Naive B cell (primary cell): ENCODE data around the gene C15orf39. TPM values are rescaled to one million over a fixed set of nuclear protein-coding genes. Genes with fewer than 3 reads are reported as not detected.

ENCODE experiments used
- ATAC-seq, 2 donors: fragments of 150-1000 bp; cut with Tn5 transposase; 2 replicates each; pipeline ENCODE4 v1.10.0; 2021; ENCODE audit warnings: low read depth in 2 of 2, mild to moderate bottlenecking in 2 of 2, moderate library complexity in 2 of 2
- DNase-seq: peaks from one replicate; pipeline ENCODE4 v3.0.0; 2022
- H3K27ac Mint-ChIP-seq, 6 donors: one replicate each; pipeline ENCODE4 v1.8.0; 2020 to 2022; ENCODE audit warnings: mild to moderate bottlenecking in 6 of 6, mixed read lengths in 6 of 6, moderate library complexity in 5 of 6, inconsistent platforms in 2 of 6
- H3K27me3 Mint-ChIP-seq, 3 donors: one replicate each; pipeline ENCODE4 v1.8.0; 2021 to 2022; ENCODE audit warnings: mixed read lengths in 3 of 3, mild to moderate bottlenecking in 1 of 3
- H3K36me3 Mint-ChIP-seq, 2 donors: one replicate each; pipeline ENCODE4 v1.8.0; 2020 to 2022; ENCODE audit warnings: mixed read lengths in 2 of 2, inconsistent platforms in 1 of 2, mild to moderate bottlenecking in 1 of 2
- H3K4me1 Mint-ChIP-seq, 3 donors: one replicate each; pipeline ENCODE4 v1.8.0; 2020 to 2022; ENCODE audit warnings: mixed read lengths in 3 of 3, inconsistent platforms in 1 of 3, mild to moderate bottlenecking in 1 of 3, moderate library complexity in 1 of 3
- H3K4me3 Mint-ChIP-seq, 8 donors: one replicate each; pipeline ENCODE4 v1.8.0; 2020 to 2022; ENCODE audit warnings: mild to moderate bottlenecking in 8 of 8, mixed read lengths in 8 of 8, moderate library complexity in 8 of 8, inconsistent platforms in 2 of 8
- H3K9me3 Mint-ChIP-seq, 7 donors: one replicate each; pipeline ENCODE4 v1.8.0; 2020 to 2022; ENCODE audit warnings: mixed read lengths in 7 of 7, mild to moderate bottlenecking in 5 of 7, inconsistent platforms in 2 of 7, moderate library complexity in 1 of 7
- polyA plus RNA-seq, 6 donors: library from polyadenylated mRNA; unstranded; fragments of 300-500 nt; fragmentation: Illumina TruSeq; gene quantifications; one replicate each; pipeline ENCODE4 v1.2.3, GENCODE V29; 2021; ENCODE audit warnings: low read depth in 6 of 6

C15orf39 gene
- polyA plus RNA-seq, result 1 to 10 TPM in 4 of 6 donors, under 1 TPM in 2; 0.40 to 3.6 (median 1.4) TPM

GRCh38 chr15:75201616-75202250 lies at the start of gene C15orf39:
TSS of gene C15orf39 (plus strand) at chr15:75201882. CDS start at chr15:75206049, 4,167 bp downstream.
- H3K27me3 Mint-ChIP-seq, result peaks cover 10 to 37% (median 30%) of the 10 kb centered on the region in 3 donors
- peak within 1 kb of the TSS; percentile 85 to 96 (median 92) for H3K4me3 Mint-ChIP-seq
- peak; percentile 52 to 55 for ATAC-seq
- DNase-seq, result peak; percentile 77
- peaks cover 0 to 2% (median 0%) of the 10 kb centered on the region in 7 donors for H3K9me3 Mint-ChIP-seq
- H3K36me3 Mint-ChIP-seq, result no peaks in the 10 kb centered on the region
- H3K27ac Mint-ChIP-seq, result peak within 1 kb of the TSS; percentile 85 to 97 (median 95)
- H3K4me1 Mint-ChIP-seq, result peaks cover 17 to 44% (median 32%) of the 10 kb centered on the region in 3 donors

DNA sequence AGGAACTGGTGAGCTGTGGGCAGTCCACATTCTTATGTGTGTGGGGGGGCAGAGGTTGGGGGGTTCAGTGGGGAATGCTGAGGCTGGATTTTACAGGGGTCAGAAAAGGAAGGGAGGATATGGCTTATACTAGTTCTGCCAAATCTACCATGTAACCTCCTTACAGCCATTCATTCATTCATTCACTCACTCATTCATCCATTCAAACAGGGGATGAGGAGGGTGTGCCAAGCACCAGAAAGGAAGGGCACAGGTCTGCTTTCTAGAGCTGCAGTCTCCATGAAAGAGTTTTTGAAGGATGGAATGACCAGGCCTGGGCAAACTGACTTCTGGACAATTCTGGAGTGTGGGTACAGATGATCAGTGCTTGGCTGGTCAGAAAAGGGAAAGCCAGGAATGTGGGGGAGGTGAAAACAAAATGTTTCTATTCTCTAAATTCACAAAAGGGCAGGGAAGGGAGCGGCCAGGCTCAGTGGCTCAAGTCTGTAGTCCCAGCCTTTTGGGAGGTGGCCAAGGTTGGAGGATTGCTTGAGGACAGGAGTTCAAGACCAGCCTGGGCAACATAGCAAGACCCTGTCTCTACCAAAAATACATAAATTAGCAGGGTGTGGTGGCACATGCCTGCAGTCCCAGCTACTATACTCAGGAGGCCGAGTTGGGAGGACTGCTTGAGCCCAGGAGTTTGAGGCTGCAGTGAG lies 49.2 kb upstream of the C15orf39 start:
- no peak for ATAC-seq
- Mint-ChIP-seq H3K4me3 (peak overlapping the region in 1 of 8 donors; percentile 13), H3K4me1 (peaks cover 6 to 9% (median 9%) of the 10 kb centered on the region in 3 donors), H3K9me3 (peaks cover 0 to 10% (median 5%) of the 10 kb centered on the region in 7 donors), H3K27ac (peak overlapping the region in 1 of 6 donors; percentile 43), H3K27me3 (peaks cover 13 to 30% (median 19%) of the 10 kb centered on the region in 3 donors), H3K36me3 (no peaks in the 10 kb centered on the region)
- no peak for DNase-seq

DNA sequence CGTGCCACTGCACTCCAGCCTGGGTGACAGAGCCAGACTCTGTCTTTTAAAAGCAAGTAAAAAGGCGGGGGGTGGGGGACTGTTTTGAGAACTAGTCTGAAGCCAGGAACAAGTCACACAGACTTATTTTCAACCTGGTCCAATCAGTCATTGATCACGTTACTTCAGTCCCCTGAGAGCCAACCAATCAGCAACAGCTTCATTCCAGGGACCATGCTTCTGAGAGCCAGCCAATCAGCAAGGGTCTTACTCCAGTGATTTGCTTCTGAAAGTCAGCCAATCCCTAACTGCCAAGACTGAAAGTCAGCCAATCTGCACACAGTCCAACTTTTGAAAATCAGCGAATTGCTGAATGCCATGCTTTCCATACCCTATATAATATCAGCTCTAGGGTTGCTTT lies 48.6 kb upstream of the C15orf39 start:
- Mint-ChIP-seq H3K36me3 (no peaks in the 10 kb centered on the region), H3K27ac (peak overlapping the region in 1 of 6 donors; percentile 16), H3K27me3 (peaks cover 13 to 30% (median 19%) of the 10 kb centered on the region in 3 donors), H3K4me3 (no peak overlapping the region), H3K4me1 (peaks cover 6 to 9% (median 9%) of the 10 kb centered on the region in 3 donors), H3K9me3 (peaks cover 0 to 5% (median under 1%) of the 10 kb centered on the region in 7 donors)
- ATAC-seq (no peak), DNase-seq (no peak)

DNA sequence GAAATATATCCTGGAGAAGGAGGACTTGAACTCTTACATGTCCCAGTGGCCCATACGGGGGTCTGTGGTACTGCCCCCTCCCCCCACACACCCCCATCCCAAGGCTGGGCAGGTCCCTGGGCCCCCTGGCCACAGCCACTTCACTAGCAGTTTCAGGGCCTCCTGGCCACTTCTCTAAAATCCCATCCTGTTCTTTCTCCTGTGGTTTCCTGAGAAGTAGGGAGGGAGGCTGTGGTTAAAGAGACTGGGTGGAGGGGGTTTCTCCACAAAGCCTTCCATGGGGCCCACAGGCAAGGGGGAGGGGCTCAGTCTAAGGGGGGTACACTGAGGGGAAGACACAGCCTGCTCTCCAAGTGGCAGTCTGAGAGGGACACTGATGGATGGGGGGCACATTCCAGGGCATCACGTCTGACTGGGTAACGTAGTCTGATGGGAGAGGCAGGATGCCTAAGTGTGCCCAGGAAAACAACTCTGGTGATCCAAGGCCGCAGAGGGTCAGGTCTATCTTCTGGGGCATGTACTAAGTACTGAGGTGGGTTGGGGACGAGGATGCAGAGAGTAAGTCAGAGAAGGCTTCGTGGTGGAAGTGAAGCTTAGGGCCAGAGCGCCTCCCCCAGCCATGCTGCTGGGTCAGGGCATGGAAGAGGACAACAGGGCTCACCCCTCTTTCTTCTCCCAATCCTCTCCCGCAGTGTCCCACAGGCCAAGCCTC lies 48.0 kb upstream of the C15orf39 start:
- H3K27me3 Mint-ChIP-seq, result peaks cover 13 to 30% (median 19%) of the 10 kb centered on the region in 3 donors
- H3K36me3 Mint-ChIP-seq, result no peaks in the 10 kb centered on the region
- ATAC-seq (no peak), DNase-seq (no peak)
- H3K27ac Mint-ChIP-seq, result peak overlapping the region in 3 of 6 donors; percentile 7 to 81 (median 16)
- H3K4me1 Mint-ChIP-seq, result peaks cover 6 to 9% (median 9%) of the 10 kb centered on the region in 3 donors
- peaks cover 0 to 2% (median 0%) of the 10 kb centered on the region in 7 donors for H3K9me3 Mint-ChIP-seq
- H3K4me3 Mint-ChIP-seq, result no peak overlapping the region

- Mint-ChIP-seq H3K36me3 (no peaks in the 10 kb centered on the region), H3K9me3 (peaks cover 0 to 2% (median 0%) of the 10 kb centered on the region in 7 donors), H3K4me1 (peaks cover 6 to 9% (median 9%) of the 10 kb centered on the region in 3 donors), H3K27ac (no peak overlapping the region), H3K4me3 (no peak overlapping the region), H3K27me3 (peaks cover 13 to 30% (median 19%) of the 10 kb centered on the region in 3 donors)
- DNase-seq (no peak), ATAC-seq (no peak)
Measured at GRCh38 chr15:75154461-75155062, 47.1 kb upstream of the C15orf39 start.

DNA sequence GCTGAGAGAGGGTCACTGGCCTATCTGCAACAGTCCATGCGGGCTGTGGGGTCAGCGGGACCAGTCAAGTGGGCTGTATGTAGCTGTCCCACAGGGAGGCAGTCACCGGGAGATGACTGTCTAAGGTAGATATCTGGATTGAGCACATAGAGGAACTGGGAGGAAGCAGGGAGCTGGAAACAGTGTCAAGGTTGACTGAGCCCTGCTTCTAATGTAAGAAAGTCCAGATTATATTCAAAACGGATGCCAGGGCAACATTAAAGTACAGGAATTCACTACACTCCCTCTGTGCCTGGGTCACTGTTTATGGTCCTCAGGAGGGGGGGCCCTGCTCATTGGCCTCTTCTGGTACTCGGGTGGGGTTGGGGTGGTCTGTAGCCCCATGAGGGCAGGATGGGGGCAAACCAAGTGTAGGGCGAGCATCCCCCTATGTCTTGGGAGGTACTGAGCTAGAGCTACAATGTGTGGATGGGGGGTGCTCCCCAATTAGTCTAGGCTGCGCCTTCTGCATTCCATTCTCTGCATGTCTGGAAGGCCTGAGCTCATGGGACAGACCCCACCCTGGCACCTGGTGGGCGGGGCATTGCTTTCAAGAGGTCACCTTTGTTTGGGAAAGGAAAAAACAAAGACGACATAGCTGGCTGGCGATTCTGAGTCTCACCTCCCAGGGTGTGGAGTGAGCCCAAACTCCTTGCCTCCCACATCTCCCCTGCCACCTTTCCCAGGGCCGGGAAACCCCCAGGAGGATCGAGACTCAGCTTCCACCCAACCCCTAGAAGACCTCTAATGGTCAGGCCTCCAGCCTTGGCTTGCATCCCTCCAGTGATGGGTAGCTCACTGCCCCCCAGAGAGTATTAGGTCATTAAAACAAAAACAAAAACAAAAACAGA lies 45.1 kb upstream of the C15orf39 start:
- Mint-ChIP-seq H3K27me3 (peaks cover 9 to 30% (median 19%) of the 10 kb centered on the region in 3 donors), H3K4me3 (no peak overlapping the region), H3K9me3 (no peaks in the 10 kb centered on the region), H3K4me1 (peaks cover 6 to 9% (median 9%) of the 10 kb centered on the region in 3 donors), H3K27ac (no peak overlapping the region), H3K36me3 (no peaks in the 10 kb centered on the region)
- DNase-seq (no peak), ATAC-seq (no peak)

DNA sequence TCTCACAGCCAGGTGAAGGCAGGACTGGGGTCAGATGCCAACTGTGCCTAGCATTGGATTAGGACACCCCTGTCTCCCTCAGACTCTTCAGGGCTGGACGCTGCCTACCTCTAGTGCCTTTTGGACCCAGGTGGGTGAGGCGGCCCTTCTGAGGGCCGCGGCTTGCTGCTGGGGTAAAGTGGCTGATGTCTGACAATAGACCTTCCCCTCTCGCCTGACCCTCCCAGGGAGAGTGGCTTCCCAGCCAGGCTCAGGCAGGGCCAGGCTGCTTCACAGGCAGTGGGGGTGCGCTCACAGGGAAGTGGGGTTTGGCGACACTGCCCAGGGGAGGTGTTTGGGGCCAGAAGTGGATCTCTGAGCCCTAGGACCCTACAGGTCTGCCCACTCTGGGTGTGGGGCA lies 43.3 kb upstream of the C15orf39 start:
- no peaks in the 10 kb centered on the region for H3K9me3 Mint-ChIP-seq
- no peak for ATAC-seq
- peaks cover 5 to 31% (median 19%) of the 10 kb centered on the region in 3 donors for H3K27me3 Mint-ChIP-seq
- peaks cover 6 to 8% (median 7%) of the 10 kb centered on the region in 3 donors for H3K4me1 Mint-ChIP-seq
- DNase-seq, result no peak
- no peak overlapping the region for H3K27ac Mint-ChIP-seq
- H3K36me3 Mint-ChIP-seq, result no peaks in the 10 kb centered on the region
- H3K4me3 Mint-ChIP-seq, result no peak overlapping the region

DNA sequence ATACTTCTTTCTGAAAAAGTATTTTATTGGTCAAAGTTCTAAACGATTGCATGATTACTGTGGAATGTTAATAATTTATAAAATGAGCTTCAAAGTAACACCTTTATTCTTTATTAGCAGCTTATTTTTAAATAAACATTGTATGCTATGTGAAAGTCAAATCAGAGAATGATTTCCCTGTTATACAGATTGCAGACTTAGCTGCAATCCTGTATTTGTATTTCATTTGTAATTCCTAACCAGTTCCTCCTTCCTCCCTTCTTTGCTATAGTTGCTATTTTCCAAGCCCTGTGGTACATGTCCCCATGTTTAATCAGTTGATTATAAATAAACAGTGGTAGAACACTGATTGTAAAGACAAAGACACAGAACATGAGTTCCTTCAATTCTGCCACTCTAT lies 42.4 kb upstream of the C15orf39 start:
- Mint-ChIP-seq H3K4me1 (no peaks in the 10 kb centered on the region), H3K4me3 (no peak overlapping the region), H3K9me3 (no peaks in the 10 kb centered on the region), H3K27ac (no peak overlapping the region), H3K27me3 (peaks cover 5 to 23% (median 12%) of the 10 kb centered on the region in 3 donors), H3K36me3 (no peaks in the 10 kb centered on the region)
- ATAC-seq (no peak), DNase-seq (no peak)

- H3K27me3 Mint-ChIP-seq, result peaks cover 0 to 9% (median 0%) of the 10 kb centered on the region in 3 donors
- no peak overlapping the region for H3K4me3 Mint-ChIP-seq
- H3K4me1 Mint-ChIP-seq, result peaks cover 6 to 9% (median 7%) of the 10 kb centered on the region in 3 donors
- H3K9me3 Mint-ChIP-seq, result peaks cover 0 to 6% (median 3%) of the 10 kb centered on the region in 7 donors
- H3K36me3 Mint-ChIP-seq, result no peaks in the 10 kb centered on the region
- no peak overlapping the region for H3K27ac Mint-ChIP-seq
- no peak for DNase-seq
- no peak for ATAC-seq
Measured at GRCh38 chr15:75161106-75161916, 40.4 kb upstream of the C15orf39 start.

DNA sequence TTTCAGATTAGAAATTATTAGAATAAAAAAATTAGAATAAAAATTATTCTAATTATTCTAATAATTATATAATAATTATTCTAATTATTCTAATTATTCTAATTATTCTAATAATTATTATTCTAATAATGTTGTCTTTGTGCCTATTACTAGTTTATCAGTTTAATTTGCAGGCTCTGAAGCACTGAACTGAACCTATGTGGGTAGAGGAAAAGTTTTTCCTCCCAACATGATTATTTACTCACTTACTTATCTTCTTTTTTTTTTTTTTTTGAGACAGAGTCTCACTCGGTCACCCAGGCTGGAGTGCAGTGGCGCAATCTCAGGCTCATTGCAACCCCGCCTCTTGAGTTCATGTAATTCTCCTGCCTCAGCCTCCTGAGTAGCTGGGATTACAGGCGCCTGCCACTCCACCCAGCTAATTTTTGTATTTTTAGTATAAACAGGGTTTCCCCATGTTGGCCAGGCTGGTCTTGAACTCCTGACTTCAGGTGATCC lies 39.7 kb upstream of the C15orf39 start:
- ATAC-seq, result no peak
- no peak overlapping the region for H3K4me3 Mint-ChIP-seq
- H3K27ac Mint-ChIP-seq, result no peak overlapping the region
- peaks cover 0 to 9% (median 0%) of the 10 kb centered on the region in 3 donors for H3K27me3 Mint-ChIP-seq
- no peaks in the 10 kb centered on the region for H3K36me3 Mint-ChIP-seq
- no peak for DNase-seq
- H3K4me1 Mint-ChIP-seq, result peaks cover 6 to 9% (median 7%) of the 10 kb centered on the region in 3 donors
- peaks cover 0 to 6% (median 3%) of the 10 kb centered on the region in 7 donors for H3K9me3 Mint-ChIP-seq

DNA sequence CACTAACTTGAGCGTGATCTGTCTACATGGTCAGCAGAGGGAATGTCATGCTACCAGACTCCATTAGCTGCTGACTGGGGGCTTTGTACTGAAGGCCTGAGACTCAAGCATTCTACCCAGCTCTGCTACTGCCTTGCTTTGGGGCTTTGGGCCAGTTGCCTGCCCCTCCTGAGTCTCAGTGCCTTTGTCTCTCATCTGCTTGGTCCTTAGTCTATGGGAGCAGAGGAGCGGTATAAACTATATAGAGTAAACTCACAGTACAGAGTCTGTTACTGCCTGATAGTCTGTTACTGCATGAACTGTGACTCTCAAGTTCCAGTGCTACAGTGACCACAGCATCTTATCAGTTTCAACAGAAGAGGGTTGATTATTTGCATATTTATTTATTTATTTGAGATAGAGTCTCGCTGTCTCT lies 38.5 kb upstream of the C15orf39 start:
- Mint-ChIP-seq H3K27me3 (peaks cover 0 to 9% (median 0%) of the 10 kb centered on the region in 3 donors), H3K4me1 (peaks cover 6 to 9% (median 7%) of the 10 kb centered on the region in 3 donors), H3K4me3 (peak overlapping the region in 1 of 8 donors; percentile 35), H3K9me3 (peaks cover 0 to 6% (median 3%) of the 10 kb centered on the region in 7 donors), H3K27ac (no peak overlapping the region), H3K36me3 (no peaks in the 10 kb centered on the region)
- ATAC-seq, result no peak
- no peak for DNase-seq
